Smooth muscle cell (in vitro differentiated cells): Measurements from ENCODE around the gene KCNN3. TPM values are rescaled to one million over a fixed set of nuclear protein-coding genes. Genes with fewer than 3 reads are reported as not detected.

ENCODE experiments used
- DNase-seq: peaks from one replicate; lab custom pipeline; 2025; ENCODE audit not compliant: unreplicated experiment; lab: John Stamatoyannopoulos, UW
- H2AFZ ChIP-seq: fragments of 200-600 bp; sonication (generic); 2 replicates; pipeline ENCODE4 v1.6.0; 2016; ENCODE audit warnings: antibody characterized with exemption, low read depth, mild to moderate bottlenecking
- H3F3A ChIP-seq: fragments of 200-600 bp; sonication (generic); 2 replicates; pipeline ENCODE4 v1.6.0; 2017; ENCODE audit warnings: antibody characterized with exemption, low read depth
- H3K27ac ChIP-seq: fragments of 200-600 bp; sonication (generic); 2 replicates; pipeline ENCODE4 v1.5.1; 2016; ENCODE audit warnings: low read depth, mild to moderate bottlenecking
- H3K27me3 ChIP-seq: fragments of 200-600 bp; sonication (generic); 2 replicates; pipeline ENCODE4 v1.6.1; 2016; ENCODE audit warnings: low read depth, mild to moderate bottlenecking
- H3K36me3 ChIP-seq: fragments of 200-600 bp; sonication (generic); 2 replicates; pipeline ENCODE4 v1.5.1; 2016; ENCODE audit warnings: low read depth
- H3K4me1 ChIP-seq: fragments of 200-600 bp; sonication (generic); 2 replicates; pipeline ENCODE4 v1.5.1; 2016; ENCODE audit warnings: low read depth
- H3K4me2 ChIP-seq: fragments of 200-600 bp; sonication (generic); 2 replicates; pipeline ENCODE4 v1.6.0; 2016; ENCODE audit warnings: mild to moderate bottlenecking
- H3K4me3 ChIP-seq: fragments of 200-600 bp; sonication (generic); 2 replicates; pipeline ENCODE4 v1.5.1; 2016; ENCODE audit warnings: mild to moderate bottlenecking
- H3K79me2 ChIP-seq: fragments of 200-600 bp; sonication (generic); 2 replicates; pipeline ENCODE4 v1.6.0; 2016; ENCODE audit warnings: low read depth, mild to moderate bottlenecking
- H3K9ac ChIP-seq: fragments of 200-600 bp; sonication (generic); 2 replicates; pipeline ENCODE4 v1.6.0; 2016; ENCODE audit warnings: low read depth
- H3K9me3 ChIP-seq: fragments of 200-600 bp; sonication (generic); replicated peaks from 2 replicates; pipeline ENCODE4 v1.5.1; 2016; ENCODE audit warnings: low read depth
- H4K20me1 ChIP-seq: fragments of 200-600 bp; sonication (generic); 2 replicates; pipeline ENCODE4 v1.6.0; 2016; ENCODE audit warnings: low read depth
- CTCF ChIP-seq: fragments of 200-600 bp; sonication (generic); IDR thresholded peaks from 2 replicates; pipeline ENCODE4 v1.5.1; 2017; ENCODE audit warnings: borderline replicate concordance, mild to moderate bottlenecking, antibody characterized with exemption; ENCODE audit not compliant: insufficient read depth, poor library complexity, severe bottlenecking
- WGBS: methylation state at CpG from one replicate; pipeline ENCODE4 v1.1.7; 2016; ENCODE audit warnings: low lambda C conversion rate; 5-methylcytosine and 5-hydroxymethylcytosine counted together
- polyA plus RNA-seq: library from polyadenylated mRNA; unstranded; fragments of >200 nt; fragmentation: Nextera tagmentation; extraction: Ambion mirVana; gene quantifications from 2 replicates; pipeline ENCODE4 v1.2.1, GENCODE V29; 2016
- total RNA-seq: library from RNA; depleted of rRNA; stranded (reverse); fragments of >200 nt; gene quantifications from 2 replicates; pipeline ENCODE4 v1.2.3, GENCODE V29; 2014

Gene KCNN3
- total and polyA plus RNA-seq, 2 experiments from 2014 or later: 0.18 to 0.77 TPM

DNA sequence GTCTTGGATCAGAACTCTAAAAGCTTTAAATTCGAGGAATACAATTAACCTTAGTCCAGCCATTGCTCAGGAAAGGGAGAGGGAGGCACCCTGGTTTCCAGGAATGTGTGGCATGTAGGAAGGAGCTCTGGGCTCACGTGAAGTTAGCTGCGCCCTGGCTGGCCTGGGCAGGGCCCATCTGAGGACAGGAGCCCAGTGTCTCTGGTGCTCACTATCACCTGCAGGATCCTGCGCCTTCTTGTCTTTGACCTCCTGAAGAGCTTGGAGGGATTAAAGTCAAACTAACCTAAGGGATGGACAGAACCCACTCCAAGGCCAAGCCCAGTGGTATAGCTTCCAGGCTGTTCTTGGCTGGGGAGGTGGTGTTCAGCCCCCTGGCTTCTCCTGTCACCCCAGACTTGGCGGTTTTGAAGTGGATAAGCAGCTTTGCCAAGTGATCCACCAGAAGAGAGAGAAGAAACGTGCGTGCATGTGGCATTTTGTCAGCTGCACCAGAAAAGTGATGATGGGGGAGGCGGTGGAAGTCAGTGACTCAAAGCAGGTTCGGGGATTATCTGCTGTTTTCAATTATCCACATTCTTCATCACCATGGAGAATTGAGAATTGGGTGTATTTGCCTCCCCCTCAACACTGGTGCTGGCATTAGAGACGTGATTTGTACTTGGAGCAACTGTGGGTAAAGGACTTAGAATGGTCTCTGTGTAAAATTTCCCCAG is 11.9 kb upstream of the KCNN3 start:
- no peak overlapping the region for H3K9ac ChIP-seq

GRCh38 chr1:154880671-154881070 is 10.6 kb upstream of the KCNN3 start:
- H3K4me1 ChIP-seq: no peaks in the 10 kb centered on the region
- H3K9me3 ChIP-seq: no peaks in the 10 kb centered on the region
- H3K79me2 ChIP-seq: no peaks in the 10 kb centered on the region
- H3K9ac ChIP-seq: no peak overlapping the region
- peaks cover 5% of the 10 kb centered on the region for H3K27me3 ChIP-seq
- H2AFZ ChIP-seq: no peak overlapping the region
- no peak overlapping the region for H3K4me2 ChIP-seq
- no peaks in the 10 kb centered on the region for H4K20me1 ChIP-seq
- TF ChIP-seq CTCF: no peak
- H3K4me3 ChIP-seq: no peak overlapping the region
- 80% methylated on average over 5 of the region's 5 CpGs for WGBS
- H3K27ac ChIP-seq: no peak overlapping the region
- no peaks in the 10 kb centered on the region for H3K36me3 ChIP-seq
- no peaks in the 10 kb centered on the region for H3F3A ChIP-seq
- no peak for DNase-seq

More for the DNA sequence above, 11.9 kb upstream of the KCNN3 start:
- Histone ChIP-seq H3K27ac (no peak overlapping the region), H3K9me3 (no peaks in the 10 kb centered on the region), H3F3A (no peaks in the 10 kb centered on the region), H3K79me2 (no peaks in the 10 kb centered on the region), H3K4me3 (no peak overlapping the region), H2AFZ (no peak overlapping the region), H3K27me3 (no peaks in the 10 kb centered on the region), H3K36me3 (no peaks in the 10 kb centered on the region), H4K20me1 (no peaks in the 10 kb centered on the region), H3K4me2 (no peak overlapping the region), H3K4me1 (no peaks in the 10 kb centered on the region)
- no peak for DNase-seq
- TF ChIP-seq CTCF: no peak
- WGBS: 75% methylated on average over 10 of the region's 10 CpGs

GRCh38 chr1:154879038-154879421 is 8.9 kb upstream of the KCNN3 start:
- Histone ChIP-seq H2AFZ (no peak overlapping the region), H3K79me2 (no peaks in the 10 kb centered on the region), H3K4me3 (no peak overlapping the region), H3K27ac (no peak overlapping the region), H3K4me2 (no peak overlapping the region), H3K4me1 (no peaks in the 10 kb centered on the region), H3K27me3 (peaks cover 10% of the 10 kb centered on the region), H4K20me1 (no peaks in the 10 kb centered on the region), H3K36me3 (no peaks in the 10 kb centered on the region), H3K9me3 (no peaks in the 10 kb centered on the region), H3F3A (no peaks in the 10 kb centered on the region), H3K9ac (no peak overlapping the region)
- WGBS: 84% methylated on average over 16 of the region's 16 CpGs
- TF ChIP-seq CTCF: no peak
- no peak for DNase-seq

DNA sequence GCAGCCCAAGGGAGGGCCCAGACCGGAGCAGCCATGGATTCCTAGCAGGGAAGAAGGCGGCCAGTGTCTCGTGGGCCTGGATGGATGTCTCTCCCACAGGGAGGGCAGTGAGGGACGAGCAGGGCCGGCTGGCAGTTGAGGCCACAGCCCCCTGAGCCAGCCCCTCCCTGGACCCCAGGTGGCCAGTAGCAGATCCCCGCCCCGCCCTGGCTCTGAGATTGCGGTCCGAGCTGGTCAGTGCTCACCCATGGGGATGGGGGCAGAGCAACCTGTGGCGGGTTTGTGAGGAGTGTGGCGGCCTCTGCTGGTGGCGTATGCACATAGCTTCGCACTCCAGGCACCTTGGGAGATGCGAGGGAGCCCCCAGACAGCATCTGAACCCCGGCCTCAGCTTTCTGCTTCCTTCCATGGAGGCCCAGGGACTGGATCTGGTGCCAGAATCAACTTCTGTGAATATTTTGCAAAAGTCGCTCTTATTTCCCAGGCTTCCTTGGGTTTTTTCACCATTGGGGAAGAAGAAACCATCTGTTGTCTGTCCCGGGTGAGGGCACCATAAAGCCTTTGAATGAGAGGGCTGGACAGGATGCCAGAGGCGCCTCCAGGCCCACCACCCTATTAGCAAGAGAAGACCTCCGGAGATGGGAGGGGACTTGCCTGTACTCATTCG is 8.4 kb upstream of the KCNN3 start:
- Histone ChIP-seq H3K4me1 (no peaks in the 10 kb centered on the region), H2AFZ (no peak overlapping the region), H3K9ac (no peak overlapping the region), H3F3A (no peaks in the 10 kb centered on the region), H3K27me3 (peaks cover 10% of the 10 kb centered on the region), H3K27ac (no peak overlapping the region), H3K36me3 (no peaks in the 10 kb centered on the region), H3K4me2 (no peak overlapping the region), H3K9me3 (no peaks in the 10 kb centered on the region), H4K20me1 (no peaks in the 10 kb centered on the region), H3K79me2 (no peaks in the 10 kb centered on the region), H3K4me3 (no peak overlapping the region)
- 29% methylated on average over 19 of the region's 20 CpGs for WGBS
- DNase-seq: peak; percentile 28
- peak; percentile 73 for TF ChIP-seq CTCF
